ENCODE measurements around the gene DOCK3. TPM values are rescaled to one million over a fixed set of nuclear protein-coding genes. Genes with fewer than 3 reads are reported as not detected.

The DOCK3 gene
- total RNA-seq, 1 donor from 2014 or later: under 0.01 TPM

DNA sequence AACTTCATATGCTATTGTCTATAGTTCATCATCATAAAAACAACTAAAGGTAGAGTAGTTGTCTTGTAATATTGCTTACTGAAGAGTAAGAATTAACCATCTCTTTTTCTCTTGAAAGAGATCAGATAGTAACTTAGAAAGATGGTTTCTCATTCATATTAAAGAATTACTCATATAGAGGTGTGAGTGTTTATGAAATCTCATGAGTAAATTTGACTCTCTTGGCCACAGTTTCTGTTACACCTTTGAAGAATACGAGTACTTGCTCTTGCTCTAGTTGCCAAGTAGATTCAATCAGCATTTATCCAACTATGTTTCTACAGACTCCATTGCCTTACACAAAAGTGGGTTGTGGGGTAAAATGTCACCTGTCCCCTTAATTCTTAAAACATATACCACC is 463.0 kb downstream of the DOCK3 start:
- DNase-seq (ENCODE audit: low read depth) (no peak), FAIRE-seq (no peak)
- TF ChIP-seq, protein P1, sequence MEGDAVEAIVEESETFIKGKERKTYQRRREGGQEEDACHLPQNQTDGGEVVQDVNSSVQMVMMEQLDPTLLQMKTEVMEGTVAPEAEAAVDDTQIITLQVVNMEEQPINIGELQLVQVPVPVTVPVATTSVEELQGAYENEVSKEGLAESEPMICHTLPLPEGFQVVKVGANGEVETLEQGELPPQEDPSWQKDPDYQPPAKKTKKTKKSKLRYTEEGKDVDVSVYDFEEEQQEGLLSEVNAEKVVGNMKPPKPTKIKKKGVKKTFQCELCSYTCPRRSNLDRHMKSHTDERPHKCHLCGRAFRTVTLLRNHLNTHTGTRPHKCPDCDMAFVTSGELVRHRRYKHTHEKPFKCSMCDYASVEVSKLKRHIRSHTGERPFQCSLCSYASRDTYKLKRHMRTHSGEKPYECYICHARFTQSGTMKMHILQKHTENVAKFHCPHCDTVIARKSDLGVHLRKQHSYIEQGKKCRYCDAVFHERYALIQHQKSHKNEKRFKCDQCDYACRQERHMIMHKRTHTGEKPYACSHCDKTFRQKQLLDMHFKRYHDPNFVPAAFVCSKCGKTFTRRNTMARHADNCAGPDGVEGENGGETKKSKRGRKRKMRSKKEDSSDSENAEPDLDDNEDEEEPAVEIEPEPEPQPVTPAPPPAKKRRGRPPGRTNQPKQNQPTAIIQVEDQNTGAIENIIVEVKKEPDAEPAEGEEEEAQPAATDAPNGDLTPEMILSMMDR (IDR thresholded peaks at IDR 0.05; ENCODE audit: insufficient read depth, low read length, severe bottlenecking): no peak
- Histone ChIP-seq H3K4me3 (ENCODE audit: low read depth, low read length) (no peak overlapping the region), H3K36me3 (ENCODE audit: control insufficient read depth, insufficient read depth, low read length) (no peaks in the 10 kb centered on the region), H3K27me3 (ENCODE audit: control insufficient read depth, insufficient read depth, low read length) (no peaks in the 10 kb centered on the region)

DNA sequence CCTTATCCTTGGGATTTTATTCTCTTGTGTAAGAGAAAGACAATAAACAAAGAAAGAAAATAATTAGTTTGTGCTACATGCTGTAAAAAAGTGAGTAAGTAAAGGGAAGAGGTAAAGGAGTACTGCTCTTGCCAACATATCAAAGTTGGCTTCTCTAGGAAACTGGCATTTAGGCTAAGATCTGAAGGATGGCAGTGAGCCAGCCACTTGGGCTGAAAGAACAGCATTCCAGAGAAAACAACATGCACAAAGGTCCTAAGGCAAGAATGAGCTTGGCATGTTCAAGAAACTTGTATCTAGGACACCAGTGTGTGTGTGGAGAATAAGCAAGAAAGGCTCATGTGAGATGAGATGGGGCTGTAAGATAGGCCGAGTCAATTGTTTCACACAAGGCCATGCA is 464.9 kb downstream of the DOCK3 start:
- TF ChIP-seq, protein P1 (IDR thresholded peaks at IDR 0.05; ENCODE audit: insufficient read depth, low read length, severe bottlenecking): no peak
- FAIRE-seq: no peak
- no peak for DNase-seq (ENCODE audit: low read depth)

DNA sequence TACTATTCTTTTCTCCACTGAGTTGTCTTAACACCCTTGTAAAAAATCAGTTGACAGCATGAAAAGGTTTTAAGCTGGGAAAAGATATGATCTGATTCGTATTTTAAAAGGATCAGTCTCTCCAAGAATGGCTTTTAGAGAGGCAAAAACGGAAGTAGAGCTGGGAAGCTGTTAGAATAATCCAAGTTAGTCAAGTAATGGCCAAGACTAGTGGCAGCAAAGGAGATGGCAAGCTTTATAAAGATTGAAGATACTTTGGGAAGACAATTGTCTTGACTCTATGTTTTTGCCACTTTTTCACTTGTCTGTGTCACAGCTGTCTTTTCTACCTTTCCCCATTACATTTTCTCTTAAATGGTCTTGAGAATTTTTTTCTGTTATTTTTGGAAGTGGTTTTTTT is 466.8 kb downstream of the DOCK3 start:
- H3K36me3 ChIP-seq (ENCODE audit: control insufficient read depth, insufficient read depth, low read length): no peaks in the 10 kb centered on the region
- FAIRE-seq (no peak), DNase-seq (ENCODE audit: low read depth) (no peak)
- H3K27me3 ChIP-seq (ENCODE audit: control insufficient read depth, insufficient read depth, low read length): no peaks in the 10 kb centered on the region
- no peak overlapping the region for H3K4me3 ChIP-seq (ENCODE audit: low read depth, low read length)
- TF ChIP-seq, protein P1 (IDR thresholded peaks at IDR 0.05; ENCODE audit: insufficient read depth, low read length, severe bottlenecking): no peak

More for the DNA sequence above, 464.9 kb downstream of the DOCK3 start:
- Histone ChIP-seq H3K27me3 (ENCODE audit: control insufficient read depth, insufficient read depth, low read length) (no peaks in the 10 kb centered on the region), H3K36me3 (ENCODE audit: control insufficient read depth, insufficient read depth, low read length) (no peaks in the 10 kb centered on the region), H3K4me3 (ENCODE audit: low read depth, low read length) (no peak overlapping the region)

DNA sequence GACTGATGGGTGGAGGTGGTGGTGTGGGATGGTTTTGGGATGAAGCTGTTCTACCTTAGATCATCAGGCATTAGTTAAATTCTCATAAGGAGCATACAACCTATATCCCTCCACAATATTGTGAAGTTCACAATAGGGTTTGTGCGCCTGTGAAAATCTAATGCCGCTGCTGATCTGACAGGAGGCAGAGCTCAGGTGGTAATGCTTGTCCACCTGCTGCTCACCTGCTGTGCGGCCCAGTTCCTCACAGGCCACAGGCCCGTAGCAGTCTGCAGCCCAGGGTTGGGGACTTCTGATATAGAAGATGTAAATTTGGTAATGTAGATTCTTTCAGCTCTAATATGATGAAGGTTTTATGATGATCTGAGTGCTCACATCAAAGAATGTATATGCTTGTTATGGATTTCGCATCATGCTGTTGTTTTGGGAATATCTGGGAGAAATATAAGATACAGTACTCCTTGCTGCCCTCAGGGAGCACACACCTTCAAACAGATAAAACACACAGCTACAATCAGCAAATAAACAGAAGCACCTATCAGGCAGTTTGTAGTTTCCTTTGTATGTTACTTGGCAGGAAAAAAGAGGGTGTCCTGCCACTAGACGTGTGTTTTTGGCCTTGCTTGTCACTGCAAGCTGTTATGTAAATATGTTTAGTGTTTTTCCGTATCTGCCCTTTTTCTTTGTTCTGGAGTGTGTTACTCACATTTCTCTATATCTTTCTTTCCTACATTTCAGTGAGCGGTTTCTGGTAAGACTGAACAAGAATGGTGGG is 471.3 kb downstream of the DOCK3 start:
- Histone ChIP-seq H3K27me3 (ENCODE audit: control insufficient read depth, insufficient read depth, low read length) (no peaks in the 10 kb centered on the region), H3K4me3 (ENCODE audit: low read depth, low read length) (no peak overlapping the region), H3K36me3 (ENCODE audit: control insufficient read depth, insufficient read depth, low read length) (no peaks in the 10 kb centered on the region)
- FAIRE-seq (no peak), DNase-seq (ENCODE audit: low read depth) (no peak)
- TF ChIP-seq, protein P1 (IDR thresholded peaks at IDR 0.05; ENCODE audit: insufficient read depth, low read length, severe bottlenecking): no peak

DNA sequence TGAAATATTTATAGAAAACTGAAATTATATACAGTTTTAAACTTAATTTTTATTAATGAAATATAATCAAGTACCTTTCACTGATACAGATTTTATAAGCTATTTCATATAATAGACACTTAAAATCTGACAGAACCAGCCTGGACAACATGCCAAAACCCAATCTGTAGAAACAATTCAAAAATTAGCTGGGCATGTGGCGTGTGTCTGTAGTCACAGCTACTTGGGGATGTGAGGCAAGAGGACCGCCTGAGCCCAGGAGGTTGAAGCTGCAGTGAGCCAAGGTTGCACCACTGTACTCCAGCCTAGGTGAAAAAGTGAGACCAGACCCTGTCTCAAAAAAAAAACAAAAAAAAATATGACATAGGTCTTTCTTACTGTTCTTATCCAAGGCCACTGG is 472.1 kb downstream of the DOCK3 start:
- Histone ChIP-seq H3K4me3 (ENCODE audit: low read depth, low read length) (no peak overlapping the region), H3K36me3 (ENCODE audit: control insufficient read depth, insufficient read depth, low read length) (no peaks in the 10 kb centered on the region), H3K27me3 (ENCODE audit: control insufficient read depth, insufficient read depth, low read length) (no peaks in the 10 kb centered on the region)
- no peak for DNase-seq (ENCODE audit: low read depth)
- FAIRE-seq: no peak
- TF ChIP-seq, protein P1 (IDR thresholded peaks at IDR 0.05; ENCODE audit: insufficient read depth, low read length, severe bottlenecking): no peak

DNA sequence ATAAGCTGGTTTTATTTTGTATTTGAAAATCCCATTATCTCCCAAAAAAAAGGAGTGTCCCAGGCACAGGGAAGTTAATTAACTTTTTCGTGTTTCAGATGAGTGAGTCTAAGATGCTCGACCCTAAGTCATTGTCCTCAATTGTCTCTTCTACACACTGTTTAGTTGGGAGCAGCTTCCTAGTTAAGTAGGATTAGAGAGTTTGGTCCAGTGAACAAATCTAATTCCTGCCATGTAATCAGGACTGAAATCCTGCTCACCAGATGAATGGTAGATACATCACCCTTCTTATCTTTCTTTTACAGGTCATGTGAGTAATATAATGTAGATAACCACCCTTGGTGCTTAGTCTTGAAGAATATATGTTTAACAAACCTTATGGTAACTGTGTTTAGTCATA is 481.4 kb downstream of the DOCK3 start:
- FAIRE-seq (no peak), DNase-seq (ENCODE audit: low read depth) (no peak)
- TF ChIP-seq, protein P1 (IDR thresholded peaks at IDR 0.05; ENCODE audit: insufficient read depth, low read length, severe bottlenecking): no peak
- no peak overlapping the region for H3K4me3 ChIP-seq (ENCODE audit: low read depth, low read length)
- H3K27me3 ChIP-seq (ENCODE audit: control insufficient read depth, insufficient read depth, low read length): no peaks in the 10 kb centered on the region
- H3K36me3 ChIP-seq (ENCODE audit: control insufficient read depth, insufficient read depth, low read length): no peaks in the 10 kb centered on the region

Measured in bronchial epithelial cell (primary cell).